ENCODE data around the gene ZNF426.
"Not testable (repeated sequence)": the region's sequence is repeated elsewhere in the genome, so short reads cannot be mapped to it uniquely, and the experiment has no call there.

The ZNF426 gene

GRCh38 chr19:9538183-9539058 is at the start of gene ZNF426:
ZNF426 (minus strand) TSS chr19:9538645; CDS start chr19:9536232, 2,413 bp downstream.
- peak; percentile 83 for DNase-seq

GRCh38 chr19:9586764-9587163 is 48.3 kb upstream of the ZNF426 start:
- peak; percentile 72 for DNase-seq

GRCh38 chr19:9584073-9584833 is 45.8 kb upstream of the ZNF426 start, which contains the start of gene ZNF121:
ZNF121 (minus strand) TSS chr19:9584504; CDS start chr19:9568097, 16,407 bp downstream.
- DNase-seq = peak; percentile 85

GRCh38 chr19:9582081-9582725 is 43.8 kb upstream of the ZNF426 start:
- not testable (repeated sequence) for DNase-seq

GRCh38 chr19:9580728-9581127 is 42.3 kb upstream of the ZNF426 start:
- DNase-seq = no peak

- no peak for DNase-seq
These were observed 31.8 kb upstream of the ZNF426 start for GRCh38 chr19:9570255-9570654.

GRCh38 chr19:9566729-9567128 is 28.3 kb upstream of the ZNF426 start:
- DNase-seq = no peak

- DNase-seq = no peak
These were observed 27.7 kb upstream of the ZNF426 start for GRCh38 chr19:9565900-9566705.

- DNase-seq = no peak
These were observed 14.3 kb upstream of the ZNF426 start for GRCh38 chr19:9552536-9553274.

GRCh38 chr19:9547870-9548269 is 9.4 kb upstream of the ZNF426 start:
- no peak for DNase-seq

GRCh38 chr19:9541281-9541680 is 2.8 kb upstream of the ZNF426 start:
- DNase-seq = not testable (repeated sequence)

- DNase-seq = not testable (repeated sequence)
These were observed 1.5 kb upstream of the ZNF426 start for GRCh38 chr19:9539921-9540320.

- not testable (repeated sequence) for DNase-seq
These were observed 756 bp upstream of the ZNF426 start for GRCh38 chr19:9539201-9539600.

GRCh38 chr19:9535934-9536333 is 2.5 kb downstream of the ZNF426 start:
- no peak for DNase-seq

GRCh38 chr19:9531933-9532332 is 6.5 kb downstream of the ZNF426 start:
- no peak for DNase-seq

- no peak for DNase-seq
These were observed 9.6 kb downstream of the ZNF426 start for GRCh38 chr19:9528757-9529336.

- no peak for DNase-seq
These were observed 14.5 kb downstream of the ZNF426 start for GRCh38 chr19:9523885-9524474.

- no peak for DNase-seq
These were observed 31.2 kb downstream of the ZNF426 start for GRCh38 chr19:9507285-9507684.

GRCh38 chr19:9500796-9501195 is 37.6 kb downstream of the ZNF426 start:
- no peak for DNase-seq

- no peak for DNase-seq
These were observed 40.1 kb downstream of the ZNF426 start, which contains the start of gene ZNF560 for GRCh38 chr19:9498183-9498902. ZNF560 (minus strand) TSS chr19:9498616; CDS start chr19:9475313, 23,303 bp downstream.
